Colon (tissue), 2 donors: ENCODE measurements around the gene PGBD2.
A peak's percentile ranks its signal among the peaks of the same experiment; 100 is the strongest.
"Not testable (repeated sequence)": the region's sequence is repeated elsewhere in the genome, so short reads cannot be mapped to it uniquely, and the experiment has no call there.

Source experiments
- FAIRE-seq: peaks from 2 replicates; lab custom pipeline; 2012; peaks lifted over from hg19 to GRCh38; lab: Jason Lieb, UNC
- donor health status: control.
- donor health status: control.

Gene PGBD2

GRCh38 chr1:248906009-248906752 lies at the start of gene PGBD2:
Gene PGBD2, plus strand, starts transcription at chr1:248906235. Its CDS starts 7,628 bp downstream, at chr1:248913863.
- no peak for FAIRE-seq

GRCh38 chr1:248857201-248857600 lies 48.8 kb upstream of the PGBD2 start:
- no peak for FAIRE-seq

GRCh38 chr1:248857749-248858095 lies 48.3 kb upstream of the PGBD2 start:
- no peak for FAIRE-seq

GRCh38 chr1:248858096-248858890 lies 47.7 kb upstream of the PGBD2 start:
- no peak for FAIRE-seq

GRCh38 chr1:248858891-248859889 lies 46.8 kb upstream of the PGBD2 start, which contains the start of gene ZNF692:
Gene ZNF692, minus strand, starts transcription at chr1:248859085. Its CDS starts 776 bp downstream, at chr1:248858309.
- FAIRE-seq = no peak

GRCh38 chr1:248860007-248860406 lies 46.0 kb upstream of the PGBD2 start:
- FAIRE-seq = no peak

- no peak for FAIRE-seq
Observed at GRCh38 chr1:248861616-248862015, 44.4 kb upstream of the PGBD2 start.

GRCh38 chr1:248862695-248862997 lies 43.4 kb upstream of the PGBD2 start:
- FAIRE-seq = no peak

- no peak for FAIRE-seq
Observed at GRCh38 chr1:248862998-248863881, 42.8 kb upstream of the PGBD2 start.

GRCh38 chr1:248871837-248872401 lies 34.1 kb upstream of the PGBD2 start:
- FAIRE-seq = no peak

GRCh38 chr1:248872752-248873408 lies 33.2 kb upstream of the PGBD2 start:
- no peak for FAIRE-seq

GRCh38 chr1:248873409-248873992 lies 32.5 kb upstream of the PGBD2 start:
- FAIRE-seq = no peak

- FAIRE-seq = no peak
Observed at GRCh38 chr1:248873993-248874533, 32.0 kb upstream of the PGBD2 start.

- peak; percentile 10 for FAIRE-seq
Observed at GRCh38 chr1:248881261-248881660, 24.8 kb upstream of the PGBD2 start.

GRCh38 chr1:248882427-248882826 lies 23.6 kb upstream of the PGBD2 start:
- FAIRE-seq = not testable (repeated sequence)

GRCh38 chr1:248884632-248885295 lies 21.3 kb upstream of the PGBD2 start:
- FAIRE-seq = no peak

- FAIRE-seq = no peak
Observed at GRCh38 chr1:248885646-248886045, 20.4 kb upstream of the PGBD2 start.

- no peak for FAIRE-seq
Observed at GRCh38 chr1:248886237-248886895, 19.7 kb upstream of the PGBD2 start.

GRCh38 chr1:248889914-248890243 lies 16.2 kb upstream of the PGBD2 start:
- FAIRE-seq = not testable (repeated sequence)
